ENCODE data around the gene AJM1.
"Not testable (repeated sequence)": the region's sequence is repeated elsewhere in the genome, so short reads cannot be mapped to it uniquely, and the experiment has no call there.

AJM1 gene

DNA sequence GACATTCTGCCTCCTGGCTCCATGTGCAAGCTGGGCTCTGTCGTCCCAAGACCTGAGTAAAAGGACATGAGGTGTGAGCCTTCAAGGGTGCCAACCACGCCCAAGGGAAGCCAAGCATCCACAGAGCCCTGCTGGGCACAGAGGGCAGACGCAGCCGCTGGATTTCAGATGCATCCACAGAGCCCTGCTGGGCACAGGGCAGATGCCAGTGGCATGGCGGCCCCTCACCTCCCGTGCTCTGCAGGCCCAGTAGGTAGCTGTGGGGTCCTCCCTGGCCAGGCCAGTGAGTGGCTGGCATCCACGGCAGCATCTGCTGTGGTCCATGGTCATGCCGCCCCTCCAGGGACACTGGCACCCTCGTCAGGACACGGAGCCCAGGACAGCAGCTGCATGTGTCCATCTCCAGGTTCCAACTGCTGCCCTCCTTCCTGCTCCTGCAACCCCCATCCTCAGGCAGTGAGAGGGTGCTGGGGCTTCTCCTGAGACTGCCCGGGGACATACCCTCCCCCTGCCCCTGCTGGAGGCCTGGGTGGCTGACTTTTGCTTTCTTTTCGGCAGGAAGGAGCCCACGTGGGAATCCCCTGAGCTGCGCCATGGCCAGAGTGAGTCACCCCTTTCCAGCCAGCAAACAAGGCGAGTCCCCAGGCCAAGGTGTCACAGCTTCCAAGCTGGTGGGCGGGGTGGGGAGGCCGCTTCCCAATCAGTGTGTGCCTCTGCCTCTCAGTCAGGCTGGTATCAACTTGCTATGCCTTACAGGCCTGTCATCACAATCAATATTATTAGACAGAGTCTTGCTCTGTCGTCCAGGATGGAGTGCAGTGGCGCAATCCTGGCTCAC, 40.0 kb downstream of the AJM1 start:
- DNase-seq: peak; percentile 16

DNA sequence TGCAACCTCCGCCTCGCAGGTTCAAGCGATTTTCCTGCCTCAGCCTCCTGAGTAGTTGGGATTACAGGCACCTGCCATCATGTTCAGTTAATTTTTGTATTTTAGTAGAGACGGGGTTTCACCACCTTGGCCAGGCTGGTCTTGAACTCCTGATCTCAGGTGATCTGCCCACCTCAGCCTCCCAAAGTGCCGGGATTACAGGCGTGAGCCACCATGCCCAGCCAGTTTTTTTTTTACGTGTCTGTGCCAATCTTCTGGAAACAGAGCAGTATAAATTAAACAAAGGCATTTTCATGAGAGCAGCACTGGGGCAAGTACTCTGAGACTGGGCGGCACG, 40.6 kb downstream of the AJM1 start:
- DNase-seq: not testable (repeated sequence)

GRCh38 chr9:136883670-136884069, 41.4 kb downstream of the AJM1 start:
- not testable (repeated sequence) for DNase-seq

GRCh38 chr9:136885950-136886578, 43.8 kb downstream of the AJM1 start, which contains the start of gene TRAF2:
Gene TRAF2 (plus strand): TSS chr9:136886516. CDS start chr9:136898741, 12,225 bp downstream.
- DNase-seq: peak; percentile 98

GRCh38 chr9:136886610-136887597, 44.6 kb downstream of the AJM1 start:
- peak; percentile 47 for DNase-seq

- no peak for DNase-seq
Observed at GRCh38 chr9:136888454-136888853, 46.2 kb downstream of the AJM1 start.

DNA sequence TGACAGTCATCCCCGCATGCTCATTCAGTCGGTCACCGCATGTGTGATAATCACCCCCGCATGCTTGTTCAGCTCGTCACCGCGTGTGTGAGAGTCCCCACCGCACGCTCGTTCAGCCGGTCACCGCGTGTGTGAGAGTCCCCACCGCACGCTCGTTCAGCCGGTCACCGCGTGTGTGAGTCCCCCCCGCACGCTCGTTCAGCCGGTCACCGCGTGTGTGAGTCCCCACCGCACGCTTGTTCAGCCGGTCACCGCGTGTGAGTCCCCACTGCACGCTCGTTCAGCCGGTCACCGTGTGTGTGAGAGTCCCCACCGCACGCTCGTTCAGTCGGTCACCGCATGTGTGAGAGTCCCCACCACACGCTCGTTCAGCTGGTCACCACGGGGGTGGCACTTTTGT, 47.6 kb downstream of the AJM1 start:
- no peak for DNase-seq

DNA sequence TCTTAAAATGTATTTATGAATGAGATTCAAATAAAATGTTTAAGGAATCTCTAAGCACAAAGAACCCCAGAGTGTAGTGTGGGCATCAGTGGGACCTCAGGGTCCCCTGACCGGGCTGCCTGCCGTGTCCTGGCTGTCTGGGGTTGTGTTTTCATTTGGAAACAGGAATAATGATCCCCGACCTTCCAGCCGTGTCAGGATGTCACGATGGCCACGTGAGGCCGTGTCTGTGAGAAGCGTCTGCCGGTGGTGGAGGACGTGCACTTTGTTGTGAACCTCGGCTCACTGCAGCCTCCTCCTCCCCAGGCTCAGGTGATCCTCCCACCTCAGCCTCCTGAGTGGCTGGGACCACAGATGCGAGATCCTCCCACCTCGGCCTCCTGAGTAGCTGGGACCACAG, 48.4 kb downstream of the AJM1 start:
- DNase-seq: no peak
